GM12864 (cell line): ENCODE results near the gene PKP4.

ENCODE experiments used
- DNase-seq: peaks from one replicate; pipeline ENCODE4 v3.0.0-alpha.2; 2011; ENCODE audit warnings: low read depth
- H3K4me3 ChIP-seq: 2 replicates; pipeline ENCODE4 v1.5.1; 2011; ENCODE audit warnings: mild to moderate bottlenecking, low read depth, low read length, control low read depth
- TF ChIP-seq, protein P1 (sequence below): IDR thresholded peaks from 2 replicates; pipeline ENCODE4 v1.5.1; 2011; ENCODE audit warnings: low read depth, mild to moderate bottlenecking, moderate library complexity, low read length, control low read depth, inconsistent platforms; ENCODE audit errors: missing control alignments

PKP4 gene

DNA sequence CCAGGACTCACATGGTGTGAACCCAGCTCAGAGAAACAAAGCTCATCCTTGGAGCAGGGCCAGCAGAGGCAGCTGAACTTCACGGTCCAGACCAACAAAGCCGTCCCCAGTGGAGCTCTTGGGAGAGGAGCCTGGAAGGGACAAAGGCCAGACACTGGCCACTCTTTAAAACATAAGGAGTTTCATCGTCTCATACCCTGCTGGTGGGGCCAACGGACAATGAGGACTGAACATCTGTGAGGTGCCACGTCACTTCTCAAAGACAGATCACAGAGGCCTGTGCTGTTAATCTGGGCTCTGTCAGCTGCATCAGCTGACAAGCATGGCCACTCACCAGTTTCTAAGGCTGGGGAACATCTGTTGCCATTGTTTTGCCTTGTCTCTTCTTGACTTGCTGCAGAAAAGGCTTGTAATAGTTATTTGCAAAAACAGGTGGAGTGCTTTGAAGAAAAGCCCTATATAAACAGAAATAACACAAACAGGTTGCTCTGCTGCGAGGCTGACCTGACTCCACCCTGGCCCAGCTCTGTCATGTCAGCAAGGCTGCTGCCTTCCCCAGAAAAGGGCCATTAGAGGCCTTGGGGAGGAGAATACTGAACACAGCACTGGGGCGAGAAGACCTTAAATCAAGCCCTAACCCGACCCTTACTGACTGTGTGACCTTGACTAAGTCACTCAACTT lies 270.3 kb downstream of the PKP4 start:
- H3K4me3 ChIP-seq = no peak overlapping the region
- no peak for DNase-seq
- TF ChIP-seq, protein P1, sequence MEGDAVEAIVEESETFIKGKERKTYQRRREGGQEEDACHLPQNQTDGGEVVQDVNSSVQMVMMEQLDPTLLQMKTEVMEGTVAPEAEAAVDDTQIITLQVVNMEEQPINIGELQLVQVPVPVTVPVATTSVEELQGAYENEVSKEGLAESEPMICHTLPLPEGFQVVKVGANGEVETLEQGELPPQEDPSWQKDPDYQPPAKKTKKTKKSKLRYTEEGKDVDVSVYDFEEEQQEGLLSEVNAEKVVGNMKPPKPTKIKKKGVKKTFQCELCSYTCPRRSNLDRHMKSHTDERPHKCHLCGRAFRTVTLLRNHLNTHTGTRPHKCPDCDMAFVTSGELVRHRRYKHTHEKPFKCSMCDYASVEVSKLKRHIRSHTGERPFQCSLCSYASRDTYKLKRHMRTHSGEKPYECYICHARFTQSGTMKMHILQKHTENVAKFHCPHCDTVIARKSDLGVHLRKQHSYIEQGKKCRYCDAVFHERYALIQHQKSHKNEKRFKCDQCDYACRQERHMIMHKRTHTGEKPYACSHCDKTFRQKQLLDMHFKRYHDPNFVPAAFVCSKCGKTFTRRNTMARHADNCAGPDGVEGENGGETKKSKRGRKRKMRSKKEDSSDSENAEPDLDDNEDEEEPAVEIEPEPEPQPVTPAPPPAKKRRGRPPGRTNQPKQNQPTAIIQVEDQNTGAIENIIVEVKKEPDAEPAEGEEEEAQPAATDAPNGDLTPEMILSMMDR = no peak

DNA sequence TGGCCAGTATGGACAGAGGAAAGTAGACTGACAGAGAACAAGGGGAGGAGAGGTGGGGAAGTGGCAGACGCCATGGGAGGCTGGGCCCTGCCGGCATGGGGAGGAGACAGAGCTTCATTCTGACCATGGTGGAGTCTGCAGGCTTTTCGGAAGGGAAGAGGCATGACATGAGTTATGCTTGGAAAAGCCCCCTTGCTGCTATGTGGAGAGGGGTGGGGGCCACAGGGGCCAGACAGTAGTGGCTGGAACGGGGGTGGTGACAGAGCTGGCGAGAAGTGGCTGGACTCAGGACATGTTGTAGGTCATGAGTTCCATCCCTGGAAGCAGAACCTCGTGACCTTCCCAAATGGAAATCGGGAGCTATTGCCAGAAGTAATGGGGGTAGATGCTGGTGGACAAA lies 271.7 kb downstream of the PKP4 start:
- H3K4me3 ChIP-seq = no peak overlapping the region
- no peak for DNase-seq
- TF ChIP-seq, protein P1 = no peak

DNA sequence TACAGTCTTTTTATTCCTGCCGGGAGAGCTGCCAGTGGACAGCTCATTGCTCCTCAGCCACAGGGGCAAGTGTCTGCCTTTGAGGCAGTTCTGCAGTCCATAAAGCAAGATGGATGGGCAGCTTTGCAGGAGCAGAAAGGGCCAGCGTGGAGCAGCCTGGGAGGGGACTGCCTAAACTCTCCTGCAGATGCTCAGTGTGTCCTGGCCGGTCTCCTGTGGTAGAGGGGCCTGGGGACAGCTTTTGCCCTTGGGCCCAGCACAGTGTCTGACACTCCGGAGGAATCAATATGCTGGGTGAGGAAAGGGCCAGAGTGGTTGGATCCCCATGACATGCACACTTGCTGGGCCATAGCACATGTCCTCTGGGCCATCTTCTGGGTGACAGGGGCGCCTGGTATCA lies 272.7 kb downstream of the PKP4 start:
- H3K4me3 ChIP-seq = no peak overlapping the region
- no peak for DNase-seq
- TF ChIP-seq, protein P1 = no peak

DNA sequence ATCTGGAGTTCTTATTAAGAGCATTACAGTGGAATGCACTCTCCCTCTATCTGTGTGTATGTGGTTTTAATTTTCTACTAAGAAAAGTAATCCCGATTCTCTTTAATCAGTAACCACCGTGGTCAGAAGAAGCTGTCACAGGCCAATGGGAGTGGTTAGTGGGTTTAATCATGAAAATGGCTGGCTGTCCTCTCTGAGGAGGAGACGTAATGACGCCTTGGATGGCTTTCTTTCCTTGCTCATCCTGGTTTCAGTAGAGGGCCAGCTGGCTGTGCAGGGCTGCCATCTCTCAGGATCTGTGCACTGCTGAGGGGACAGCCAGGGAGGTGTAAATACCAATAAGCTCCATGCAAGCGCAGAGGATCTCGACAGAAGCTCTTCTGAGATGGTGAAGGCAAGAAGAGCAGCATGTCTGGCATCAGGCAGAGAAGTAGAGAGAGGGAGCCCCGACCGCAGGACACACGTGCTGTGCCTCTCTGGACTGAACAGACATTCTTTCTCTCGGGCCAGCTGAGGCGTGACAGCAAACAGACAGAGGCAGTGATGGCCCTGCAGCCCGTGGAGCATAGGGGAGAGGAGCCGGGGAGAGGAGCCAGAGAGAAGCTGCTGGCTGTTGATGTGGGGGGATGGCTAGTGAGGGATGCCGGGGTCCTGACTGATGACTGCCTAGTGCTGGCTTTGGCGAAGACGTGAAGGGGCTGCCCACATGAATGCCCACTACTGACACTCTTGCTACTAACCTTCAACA lies 273.3 kb downstream of the PKP4 start:
- no peak overlapping the region for H3K4me3 ChIP-seq
- no peak for DNase-seq
- TF ChIP-seq, protein P1 = no peak

DNA sequence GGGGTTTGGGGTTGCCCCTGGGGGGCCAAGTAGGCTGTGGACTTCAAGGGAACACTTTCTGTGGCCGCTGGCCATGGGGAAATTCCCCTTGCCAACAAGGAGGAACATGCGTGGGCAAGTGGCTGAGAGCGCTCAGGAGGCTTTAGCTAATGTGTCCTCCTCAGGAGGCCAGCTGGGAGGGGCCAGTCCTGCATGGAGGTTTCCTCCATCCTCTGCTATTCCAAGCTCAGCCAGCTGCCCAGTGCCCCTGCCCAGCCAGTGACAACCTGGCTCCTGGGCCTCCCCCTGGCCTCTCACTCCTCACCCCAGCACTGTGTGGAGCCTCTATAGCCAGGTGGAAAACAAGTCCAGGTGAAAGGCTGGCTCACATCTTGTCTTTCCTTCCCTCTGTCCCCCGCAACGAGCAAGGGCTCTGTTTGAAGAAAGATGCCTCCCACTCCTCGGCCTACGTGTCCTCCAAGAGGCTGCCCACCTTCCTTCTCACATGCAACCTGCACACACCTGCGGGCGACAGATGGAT lies 273.9 kb downstream of the PKP4 start:
- TF ChIP-seq, protein P1 = no peak
- no peak overlapping the region for H3K4me3 ChIP-seq
- DNase-seq = no peak

DNA sequence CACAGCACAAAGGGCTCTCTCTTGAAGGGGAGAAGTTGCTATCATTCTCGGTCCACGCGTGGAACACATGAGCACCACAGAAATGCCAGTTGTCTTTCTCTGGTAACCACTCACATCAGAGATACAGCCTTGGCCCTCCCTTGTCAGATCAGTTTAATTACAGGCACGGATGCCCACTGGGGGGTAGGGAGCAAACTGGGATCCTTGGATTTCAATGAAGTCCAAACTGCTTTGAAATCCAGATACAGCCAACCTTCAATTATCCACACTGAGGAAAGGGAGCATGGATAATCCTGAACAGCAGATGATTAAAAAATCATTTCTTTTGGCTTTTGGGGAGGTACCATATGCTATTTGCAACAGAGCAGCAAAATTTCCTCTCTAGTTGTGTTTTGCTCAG lies 274.6 kb downstream of the PKP4 start:
- no peak overlapping the region for H3K4me3 ChIP-seq
- DNase-seq = no peak
- TF ChIP-seq, protein P1 = no peak
